Suprapubic skin (tissue), 4 donors: ENCODE data around the gene PSTPIP1. TPM values are rescaled to one million over a fixed set of nuclear protein-coding genes. Genes with fewer than 3 reads are reported as not detected.

ENCODE experiments used
- DNase-seq, 2 donors: peaks; one replicate each; pipeline ENCODE4 v3.0.0-alpha.2; 2019; ENCODE audit warnings: low spot score in 2 of 2
- H3K27ac ChIP-seq: fragments of 200-600 bp; sonication (generic); one replicate; pipeline ENCODE4 v1.5.1; 2019
- H3K27me3 ChIP-seq: fragments of 200-600 bp; sonication (generic); one replicate; pipeline ENCODE4 v1.5.1; 2019
- H3K36me3 ChIP-seq: fragments of 200-600 bp; sonication (generic); one replicate; pipeline ENCODE4 v1.5.1; 2019
- H3K4me1 ChIP-seq: fragments of 200-600 bp; sonication (generic); one replicate; pipeline ENCODE4 v1.5.1; 2019
- H3K4me3 ChIP-seq: fragments of 200-600 bp; sonication (generic); one replicate; pipeline ENCODE4 v1.5.1; 2019; ENCODE audit warnings: mild to moderate bottlenecking
- H3K9me3 ChIP-seq: fragments of 200-600 bp; sonication (generic); one replicate; pipeline ENCODE4 v1.5.1; 2019
- CTCF ChIP-seq, 2 donors: fragments of 200-600 bp in 1 of 2; fragments of 450-650 bp in 1 of 2; sonication (generic) in 1 of 2; IDR thresholded peaks; one replicate each; pipeline ENCODE4 v1.5.1; 2016 to 2019; ENCODE audit warnings: antibody characterized with exemption in 2 of 2, mild to moderate bottlenecking in 1 of 2, moderate library complexity in 1 of 2
- EP300 ChIP-seq: sonication (generic); formaldehyde crosslinking; IDR thresholded peaks from one replicate; pipeline ENCODE4 v1.6.1; 2017; ENCODE audit warnings: antibody characterized with exemption
- POLR2A ChIP-seq, 2 donors: fragments of 450-650 bp; IDR thresholded peaks; one replicate each; pipeline ENCODE4 v1.6.1; 2017; ENCODE audit warnings: antibody characterized with exemption in 2 of 2, mild to moderate bottlenecking in 2 of 2, moderate library complexity in 2 of 2
- POLR2AphosphoS5 ChIP-seq, 3 donors: sonication (generic); formaldehyde crosslinking; IDR thresholded peaks; one replicate each; pipeline ENCODE4 v1.6.1; 2017; ENCODE audit warnings: antibody characterized with exemption in 3 of 3
- whole genome bisulfite sequencing: methylation state at CpG from one replicate; pipeline ENCODE4 v1.1.5; 2018; 5-methylcytosine and 5-hydroxymethylcytosine counted together
- total RNA-seq, 4 donors: library from RNA; depleted of rRNA; stranded (reverse); fragments of >200 nt; gene quantifications; one replicate each; pipeline ENCODE4 v1.1.0, GENCODE V29; 2016

PSTPIP1 gene
- total RNA-seq, 4 donors from 2014 or later: 1.9 to 5.9 (median 2.6) TPM

GRCh38 chr15:77063249-77063648 is 68.3 kb downstream of the PSTPIP1 start:
- Histone ChIP-seq H3K27ac (no peak overlapping the region), H3K4me1 (peaks cover 51% of the 10 kb centered on the region)

DNA sequence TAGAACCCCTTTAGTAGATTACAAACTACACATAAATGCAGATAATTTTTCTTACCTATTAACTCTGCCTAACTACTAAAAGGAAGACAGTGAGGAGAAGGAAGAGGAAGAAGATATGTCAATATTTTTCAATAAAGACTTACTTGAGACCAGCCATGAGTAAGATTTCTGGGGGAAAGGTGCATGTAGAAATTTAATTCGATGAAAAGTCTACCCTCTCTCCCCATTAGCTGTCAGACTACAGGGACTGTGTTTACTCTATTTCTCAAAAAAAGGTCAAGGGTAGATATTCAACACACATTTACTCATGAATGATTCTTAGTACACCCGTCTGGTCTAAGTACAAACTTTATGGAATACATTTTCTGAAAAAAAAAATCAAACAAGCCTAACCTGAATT is 69.1 kb downstream of the PSTPIP1 start:
- no peak for DNase-seq
- 92% methylated on average over 2 of the region's 2 CpGs for WGBS
- no peaks in the 10 kb centered on the region for H3K9me3 ChIP-seq
- peaks cover 56% of the 10 kb centered on the region for H3K4me1 ChIP-seq
- H3K27ac ChIP-seq: no peak overlapping the region
- no peak overlapping the region for H3K4me3 ChIP-seq
- H3K36me3 ChIP-seq: no peaks in the 10 kb centered on the region
- no peak for TF ChIP-seq CTCF (IDR thresholded peaks at IDR 0.05)
- TF ChIP-seq POLR2AphosphoS5 (IDR thresholded peaks at IDR 0.05): no peak
- TF ChIP-seq POLR2A (IDR thresholded peaks at IDR 0.05): no peak
- no peak for TF ChIP-seq EP300
- no peaks in the 10 kb centered on the region for H3K27me3 ChIP-seq

More at GRCh38 chr15:77063249-77063648, 68.3 kb downstream of the PSTPIP1 start:
- Histone ChIP-seq H3K9me3 (no peaks in the 10 kb centered on the region), H3K36me3 (no peaks in the 10 kb centered on the region), H3K4me3 (no peak overlapping the region), H3K27me3 (no peaks in the 10 kb centered on the region)
- DNase-seq: no peak
- TF ChIP-seq POLR2AphosphoS5 (IDR thresholded peaks at IDR 0.05) (no peak), POLR2A (IDR thresholded peaks at IDR 0.05) (no peak), CTCF (IDR thresholded peaks at IDR 0.05) (no peak), EP300 (no peak)

DNA sequence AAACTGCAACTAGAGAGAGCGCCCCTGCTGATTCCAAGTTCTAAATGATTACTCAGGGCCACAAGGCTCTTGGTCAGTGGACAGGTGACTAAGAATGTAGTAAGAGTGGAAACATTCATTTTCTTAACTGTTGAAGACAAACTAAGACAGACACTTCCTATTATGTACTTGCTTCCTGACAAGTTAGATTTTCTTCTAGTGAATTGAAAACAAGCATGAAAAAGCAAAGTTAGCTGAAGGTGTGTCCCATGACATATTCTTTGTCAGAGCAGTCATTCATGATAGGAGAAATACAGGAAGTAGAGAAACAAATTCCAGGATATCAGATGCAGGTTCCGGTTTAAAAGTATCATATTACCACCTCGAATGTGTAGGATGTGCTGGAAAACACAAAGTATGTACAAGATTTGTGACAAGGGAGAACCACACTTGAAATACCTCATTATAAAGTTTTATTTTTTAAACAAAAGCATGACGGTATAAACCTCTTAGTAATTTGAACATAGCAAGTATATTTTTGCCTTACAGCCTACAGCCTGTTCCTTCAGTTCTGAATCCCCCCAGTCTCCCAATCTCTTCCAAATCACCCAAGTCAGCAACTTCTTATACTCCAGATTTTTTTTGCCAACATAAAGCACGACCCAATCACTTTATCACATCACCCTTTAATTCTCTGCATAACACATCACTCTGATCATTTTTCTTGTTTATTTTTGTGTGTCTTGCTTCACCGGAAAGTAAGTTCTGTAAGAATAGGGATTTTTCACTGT is 69.8 kb downstream of the PSTPIP1 start:
- Histone ChIP-seq H3K27ac (no peak overlapping the region), H3K9me3 (no peaks in the 10 kb centered on the region), H3K27me3 (no peaks in the 10 kb centered on the region), H3K4me1 (peaks cover 57% of the 10 kb centered on the region), H3K36me3 (no peaks in the 10 kb centered on the region), H3K4me3 (no peak overlapping the region)
- no peak for DNase-seq
- 72% methylated on average over 6 of the region's 6 CpGs for WGBS
- TF ChIP-seq CTCF (IDR thresholded peaks at IDR 0.05) (no peak), POLR2A (IDR thresholded peaks at IDR 0.05) (no peak), EP300 (no peak), POLR2AphosphoS5 (IDR thresholded peaks at IDR 0.05) (no peak)

DNA sequence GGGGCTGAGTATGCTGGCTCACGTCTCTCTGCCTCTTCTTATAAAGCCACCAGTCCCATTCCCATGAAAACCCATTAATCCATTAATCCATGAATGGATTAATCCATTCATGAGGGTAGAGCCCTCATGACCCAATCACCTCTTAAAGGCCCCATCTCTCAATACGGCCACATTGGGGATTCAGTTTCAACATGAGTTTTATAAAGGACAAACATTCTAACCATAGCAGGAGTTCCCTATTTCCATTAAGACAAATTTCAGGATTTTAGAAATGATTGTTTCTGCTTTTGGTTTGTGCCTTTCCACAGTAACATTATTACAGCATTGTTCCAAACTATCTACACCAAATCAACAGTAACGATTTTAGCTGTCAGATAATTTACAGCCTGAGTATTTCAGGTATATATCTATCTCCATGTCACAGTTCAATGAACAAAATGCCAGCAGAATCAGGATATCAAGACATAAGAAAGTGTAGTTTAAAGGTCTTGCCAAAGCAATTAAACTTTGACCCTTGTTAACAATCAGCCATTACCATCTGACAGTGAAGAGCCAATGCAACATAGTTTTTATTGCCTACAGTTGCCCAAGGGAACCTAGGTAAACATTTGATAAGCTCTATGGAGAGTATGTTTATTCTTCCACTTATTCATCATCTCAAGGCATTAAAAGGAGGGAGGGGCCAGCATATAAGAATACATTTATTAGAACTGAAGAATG is 72.2 kb downstream of the PSTPIP1 start:
- H3K27me3 ChIP-seq: no peaks in the 10 kb centered on the region
- H3K36me3 ChIP-seq: no peaks in the 10 kb centered on the region
- no peak for DNase-seq
- H3K9me3 ChIP-seq: no peaks in the 10 kb centered on the region
- no peak overlapping the region for H3K27ac ChIP-seq
- H3K4me3 ChIP-seq: no peak overlapping the region
- WGBS: 72% methylated on average over 3 of the region's 3 CpGs
- TF ChIP-seq POLR2AphosphoS5 (IDR thresholded peaks at IDR 0.05) (no peak), EP300 (no peak), POLR2A (IDR thresholded peaks at IDR 0.05) (no peak), CTCF (IDR thresholded peaks at IDR 0.05) (no peak)
- H3K4me1 ChIP-seq: peaks cover 41% of the 10 kb centered on the region

- Histone ChIP-seq H3K9me3 (no peaks in the 10 kb centered on the region), H3K4me3 (no peak overlapping the region), H3K27me3 (no peaks in the 10 kb centered on the region), H3K27ac (no peak overlapping the region), H3K4me1 (peaks cover 39% of the 10 kb centered on the region), H3K36me3 (no peaks in the 10 kb centered on the region)
- TF ChIP-seq POLR2A (IDR thresholded peaks at IDR 0.05) (no peak), CTCF (IDR thresholded peaks at IDR 0.05) (no peak), POLR2AphosphoS5 (IDR thresholded peaks at IDR 0.05) (no peak)
- WGBS: 68% methylated on average over 3 of the region's 3 CpGs
- DNase-seq: no peak
Measured at GRCh38 chr15:77067691-77068367, 72.9 kb downstream of the PSTPIP1 start.
